GM21786 (cell line): Measurements from ENCODE around the gene CEP76.

Source experiments
- ATAC-seq: cut with Tn5 transposase; IDR thresholded peaks from one replicate; pipeline ENCODE4 v1.9.1; 2021; ENCODE audit not compliant: unreplicated experiment

The CEP76 gene

GRCh38 chr18:12711446-12711845, 8.9 kb upstream of the CEP76 start:
- no peak for ATAC-seq

- no peak for ATAC-seq
Observed at GRCh38 chr18:12703664-12704063, 1.1 kb upstream of the CEP76 start.

- no peak for ATAC-seq
Observed at GRCh38 chr18:12703096-12703567, 609 bp upstream of the CEP76 start.

GRCh38 chr18:12701161-12701560, 1.4 kb downstream of the CEP76 start:
- no peak for ATAC-seq

GRCh38 chr18:12699747-12700146, 2.8 kb downstream of the CEP76 start:
- ATAC-seq = no peak

- ATAC-seq = no peak
Observed at GRCh38 chr18:12694032-12694431, 8.5 kb downstream of the CEP76 start.

GRCh38 chr18:12692206-12692605, 10.3 kb downstream of the CEP76 start:
- no peak for ATAC-seq

GRCh38 chr18:12689256-12689850, 13.2 kb downstream of the CEP76 start:
- no peak for ATAC-seq

- no peak for ATAC-seq
Observed at GRCh38 chr18:12686100-12686499, 16.4 kb downstream of the CEP76 start.

- ATAC-seq = no peak
Observed at GRCh38 chr18:12679183-12679786, 23.2 kb downstream of the CEP76 start.

GRCh38 chr18:12668041-12668440, 34.5 kb downstream of the CEP76 start:
- no peak for ATAC-seq

GRCh38 chr18:12659904-12660605, 42.5 kb downstream of the CEP76 start:
- ATAC-seq = no peak

- ATAC-seq = peak; percentile 16
Observed at GRCh38 chr18:12658426-12659138, 43.9 kb downstream of the CEP76 start.

- peak; percentile 72 for ATAC-seq
Observed at GRCh38 chr18:12657684-12658425, 44.7 kb downstream of the CEP76 start, which contains the start of gene SPIRE1. TSS of gene SPIRE1 (minus strand) at chr18:12658107. CDS start at chr18:12657866, 241 bp downstream.

GRCh38 chr18:12656938-12657683, 45.4 kb downstream of the CEP76 start:
- peak; percentile 25 for ATAC-seq

- ATAC-seq = no peak
Observed at GRCh38 chr18:12656605-12656937, 46.0 kb downstream of the CEP76 start.

- no peak for ATAC-seq
Observed at GRCh38 chr18:12654971-12655370, 47.6 kb downstream of the CEP76 start.

- no peak for ATAC-seq
Observed at GRCh38 chr18:12652861-12653401, 49.6 kb downstream of the CEP76 start.

GRCh38 chr18:12651651-12652050, 50.9 kb downstream of the CEP76 start:
- no peak for ATAC-seq

GRCh38 chr18:12647773-12648172, 54.8 kb downstream of the CEP76 start:
- no peak for ATAC-seq
